Measurements from ENCODE around the gene GALNT10.

DNA sequence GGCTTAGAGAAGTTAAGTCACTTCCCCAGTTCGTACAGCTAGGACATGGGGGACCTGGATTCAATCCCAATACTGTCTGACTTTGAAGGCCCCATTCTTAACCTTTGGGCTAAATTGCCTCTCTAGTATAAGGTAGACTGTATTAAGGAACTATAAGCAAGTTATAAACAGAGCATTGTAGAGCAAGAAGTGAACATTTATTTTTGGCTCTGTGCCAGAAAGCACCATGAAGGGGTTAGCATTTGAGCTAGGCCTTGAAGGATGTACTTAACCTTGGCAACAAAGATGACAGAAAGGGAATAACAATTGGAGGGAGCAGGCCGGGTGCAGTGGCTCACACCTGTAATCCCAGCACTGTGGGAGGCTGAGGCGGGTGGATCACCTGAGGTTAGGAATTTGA lies 32.8 kb downstream of the GALNT10 start:
- no peak for TF ChIP-seq FOXJ3 (CRISPR knock-in tag; IDR thresholded peaks at IDR 0.05; ENCODE audit: borderline replicate concordance)
- TF ChIP-seq RELA (CRISPR knock-in tag; IDR thresholded peaks at IDR 0.05; ENCODE audit: borderline replicate concordance), result no peak
- TF ChIP-seq, protein P1, sequence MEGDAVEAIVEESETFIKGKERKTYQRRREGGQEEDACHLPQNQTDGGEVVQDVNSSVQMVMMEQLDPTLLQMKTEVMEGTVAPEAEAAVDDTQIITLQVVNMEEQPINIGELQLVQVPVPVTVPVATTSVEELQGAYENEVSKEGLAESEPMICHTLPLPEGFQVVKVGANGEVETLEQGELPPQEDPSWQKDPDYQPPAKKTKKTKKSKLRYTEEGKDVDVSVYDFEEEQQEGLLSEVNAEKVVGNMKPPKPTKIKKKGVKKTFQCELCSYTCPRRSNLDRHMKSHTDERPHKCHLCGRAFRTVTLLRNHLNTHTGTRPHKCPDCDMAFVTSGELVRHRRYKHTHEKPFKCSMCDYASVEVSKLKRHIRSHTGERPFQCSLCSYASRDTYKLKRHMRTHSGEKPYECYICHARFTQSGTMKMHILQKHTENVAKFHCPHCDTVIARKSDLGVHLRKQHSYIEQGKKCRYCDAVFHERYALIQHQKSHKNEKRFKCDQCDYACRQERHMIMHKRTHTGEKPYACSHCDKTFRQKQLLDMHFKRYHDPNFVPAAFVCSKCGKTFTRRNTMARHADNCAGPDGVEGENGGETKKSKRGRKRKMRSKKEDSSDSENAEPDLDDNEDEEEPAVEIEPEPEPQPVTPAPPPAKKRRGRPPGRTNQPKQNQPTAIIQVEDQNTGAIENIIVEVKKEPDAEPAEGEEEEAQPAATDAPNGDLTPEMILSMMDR (IDR thresholded peaks at IDR 0.05), result no peak
- TF ChIP-seq, protein P2, sequence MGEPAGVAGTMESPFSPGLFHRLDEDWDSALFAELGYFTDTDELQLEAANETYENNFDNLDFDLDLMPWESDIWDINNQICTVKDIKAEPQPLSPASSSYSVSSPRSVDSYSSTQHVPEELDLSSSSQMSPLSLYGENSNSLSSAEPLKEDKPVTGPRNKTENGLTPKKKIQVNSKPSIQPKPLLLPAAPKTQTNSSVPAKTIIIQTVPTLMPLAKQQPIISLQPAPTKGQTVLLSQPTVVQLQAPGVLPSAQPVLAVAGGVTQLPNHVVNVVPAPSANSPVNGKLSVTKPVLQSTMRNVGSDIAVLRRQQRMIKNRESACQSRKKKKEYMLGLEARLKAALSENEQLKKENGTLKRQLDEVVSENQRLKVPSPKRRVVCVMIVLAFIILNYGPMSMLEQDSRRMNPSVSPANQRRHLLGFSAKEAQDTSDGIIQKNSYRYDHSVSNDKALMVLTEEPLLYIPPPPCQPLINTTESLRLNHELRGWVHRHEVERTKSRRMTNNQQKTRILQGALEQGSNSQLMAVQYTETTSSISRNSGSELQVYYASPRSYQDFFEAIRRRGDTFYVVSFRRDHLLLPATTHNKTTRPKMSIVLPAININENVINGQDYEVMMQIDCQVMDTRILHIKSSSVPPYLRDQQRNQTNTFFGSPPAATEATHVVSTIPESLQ (CRISPR knock-in tag; IDR thresholded peaks at IDR 0.05), result no peak
- no peak for TF ChIP-seq GABPB1 (CRISPR knock-in tag; IDR thresholded peaks at IDR 0.05)
- TF ChIP-seq MYBL2 (CRISPR knock-in tag; IDR thresholded peaks at IDR 0.05), result no peak

All from WTC11 (cell line).